HG02884 (cell line): Measurements from ENCODE around the gene CEBPE.

Source experiments
- ATAC-seq: cut with Tn5 transposase; IDR thresholded peaks from one replicate; pipeline ENCODE4 v1.9.1; 2021; ENCODE audit warnings: mild to moderate bottlenecking, moderate library complexity; ENCODE audit not compliant: unreplicated experiment

CEBPE gene

DNA sequence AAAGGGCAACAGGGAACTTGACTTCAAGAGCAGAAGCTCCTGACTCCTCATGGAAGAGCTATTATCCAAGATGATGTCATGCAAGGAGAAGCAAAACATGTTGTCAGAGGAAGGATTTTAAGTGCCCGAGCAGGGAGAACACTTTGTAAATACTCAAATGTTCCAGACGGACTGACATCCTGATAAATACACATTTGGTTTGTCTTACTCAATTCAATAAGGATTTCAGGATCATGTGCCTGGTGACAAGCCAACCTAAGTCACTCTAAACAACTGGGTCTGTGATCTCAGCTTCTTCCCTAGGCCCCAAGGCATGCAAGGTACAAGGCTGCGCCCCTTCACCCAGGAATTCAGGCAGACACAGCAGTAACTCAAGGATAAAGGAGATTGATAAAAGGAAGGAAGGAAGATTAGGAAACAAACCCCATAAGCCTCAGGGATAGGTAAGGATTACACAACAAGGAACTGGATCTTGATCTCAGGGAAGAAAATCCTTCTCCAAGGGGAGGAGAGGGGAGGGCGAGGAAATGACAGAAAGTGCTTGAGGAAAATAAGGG lies 26.8 kb upstream of the CEBPE start:
- no peak for ATAC-seq

DNA sequence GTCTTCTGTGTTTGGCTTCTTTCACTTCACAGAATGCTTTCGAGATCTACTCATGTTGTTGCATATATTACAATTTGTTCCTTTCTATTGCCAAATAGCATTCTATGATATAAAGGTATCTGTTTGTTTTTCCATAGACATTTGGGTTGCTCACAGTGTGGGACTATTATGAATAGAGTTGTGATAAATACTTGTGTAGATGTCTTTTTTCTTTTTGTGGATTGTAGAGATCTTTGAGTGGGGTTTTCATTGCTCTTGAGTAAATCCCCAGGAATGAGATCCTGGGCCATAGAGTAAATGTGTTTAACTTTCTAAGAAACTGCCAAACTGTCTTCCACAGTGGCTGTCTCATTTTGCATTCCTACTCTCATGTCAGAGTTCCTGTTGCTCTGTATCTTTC lies 24.9 kb upstream of the CEBPE start:
- ATAC-seq, result no peak

DNA sequence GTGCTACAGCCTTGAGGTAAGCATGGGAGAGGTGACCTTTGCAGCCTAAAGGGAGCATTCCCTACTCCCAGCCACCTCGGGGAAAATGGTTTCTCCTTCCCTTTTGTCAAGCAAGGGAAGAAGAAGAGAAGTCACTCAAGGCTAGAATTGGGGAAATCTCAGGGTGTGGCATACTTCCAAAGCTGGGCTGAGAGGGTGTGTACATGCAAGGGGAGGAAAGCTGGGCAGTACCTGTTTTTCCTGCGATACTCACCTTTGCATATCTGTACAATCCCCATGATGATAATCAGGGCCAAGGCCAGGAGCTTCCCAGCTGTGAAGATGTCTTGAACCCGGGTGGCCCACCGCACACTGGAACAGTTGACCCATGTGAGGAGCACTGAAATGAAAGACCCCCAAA lies 23.8 kb upstream of the CEBPE start:
- ATAC-seq, result no peak

DNA sequence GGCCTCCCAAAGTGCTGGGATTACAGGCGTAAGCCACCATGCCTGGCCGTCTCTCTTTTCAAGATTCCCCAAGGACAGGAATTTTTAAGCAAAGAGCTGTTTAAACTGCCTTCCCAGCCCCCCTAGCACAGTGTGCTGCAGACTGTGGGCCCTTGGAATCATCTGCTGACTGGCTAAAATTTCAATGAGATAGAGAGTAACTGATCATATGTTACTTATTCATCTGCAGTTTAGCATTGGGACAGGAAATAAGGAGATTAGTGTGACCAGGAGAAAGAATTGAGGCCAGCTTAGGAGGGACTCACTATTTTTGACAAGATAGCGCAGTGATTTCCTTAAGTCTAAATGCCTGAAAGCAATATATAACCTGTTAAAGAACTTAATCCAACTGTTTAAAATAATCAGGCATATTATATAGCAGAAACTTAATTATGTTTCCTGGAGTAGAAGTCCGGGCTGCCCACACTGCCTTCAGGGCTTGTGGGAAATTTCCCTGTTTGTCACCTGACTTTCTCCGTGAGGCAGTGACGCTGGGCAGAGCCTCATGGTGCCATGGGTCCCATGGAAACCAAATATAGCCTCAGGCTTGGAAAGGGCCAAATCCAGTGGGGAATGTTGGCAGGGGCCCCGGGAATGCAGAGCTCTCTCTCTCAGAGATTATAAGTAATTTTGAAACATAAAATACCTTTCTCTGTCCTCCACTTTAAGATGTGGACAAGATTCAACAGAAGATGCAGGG lies 22.8 kb upstream of the CEBPE start:
- no peak for ATAC-seq

DNA sequence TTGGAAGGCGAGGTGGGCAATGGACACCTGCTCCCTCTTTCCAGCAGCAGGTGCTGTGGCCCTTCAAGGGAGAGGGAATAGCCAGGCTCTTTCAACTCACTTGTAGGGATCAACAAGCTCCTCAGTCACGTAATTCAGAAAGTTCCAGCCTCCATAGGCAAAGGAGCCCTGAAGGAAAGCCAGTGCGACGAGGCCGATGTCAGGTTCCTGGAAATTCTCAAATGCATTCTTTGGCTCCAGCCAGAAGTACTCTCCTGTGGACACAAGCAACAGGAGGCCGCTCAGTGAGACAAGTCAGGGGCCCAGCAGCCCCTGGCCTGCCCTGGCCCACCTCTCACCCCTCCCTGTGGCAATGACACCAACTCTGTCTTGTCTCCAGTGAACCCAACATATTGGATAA lies 21.3 kb upstream of the CEBPE start:
- ATAC-seq, result no peak

DNA sequence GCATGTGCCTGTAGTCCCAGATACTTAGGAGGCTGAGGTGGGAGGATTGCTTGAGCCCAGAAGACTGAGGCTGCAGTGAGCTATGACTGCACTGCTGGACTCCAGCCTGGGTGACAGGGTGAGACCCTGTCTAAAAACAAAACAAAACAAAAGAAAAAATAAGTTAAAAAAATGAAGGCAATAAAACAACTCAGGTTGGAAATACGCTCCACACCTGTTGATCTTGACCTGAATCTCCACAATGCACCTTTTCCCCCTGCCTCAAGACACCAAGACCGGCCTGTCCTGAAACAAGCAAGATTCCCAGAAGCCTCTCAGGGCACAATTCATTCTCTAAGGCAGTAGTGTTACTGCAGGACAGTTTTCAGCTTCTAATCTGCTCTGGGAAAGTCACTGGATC lies 20.8 kb upstream of the CEBPE start:
- ATAC-seq, result no peak

DNA sequence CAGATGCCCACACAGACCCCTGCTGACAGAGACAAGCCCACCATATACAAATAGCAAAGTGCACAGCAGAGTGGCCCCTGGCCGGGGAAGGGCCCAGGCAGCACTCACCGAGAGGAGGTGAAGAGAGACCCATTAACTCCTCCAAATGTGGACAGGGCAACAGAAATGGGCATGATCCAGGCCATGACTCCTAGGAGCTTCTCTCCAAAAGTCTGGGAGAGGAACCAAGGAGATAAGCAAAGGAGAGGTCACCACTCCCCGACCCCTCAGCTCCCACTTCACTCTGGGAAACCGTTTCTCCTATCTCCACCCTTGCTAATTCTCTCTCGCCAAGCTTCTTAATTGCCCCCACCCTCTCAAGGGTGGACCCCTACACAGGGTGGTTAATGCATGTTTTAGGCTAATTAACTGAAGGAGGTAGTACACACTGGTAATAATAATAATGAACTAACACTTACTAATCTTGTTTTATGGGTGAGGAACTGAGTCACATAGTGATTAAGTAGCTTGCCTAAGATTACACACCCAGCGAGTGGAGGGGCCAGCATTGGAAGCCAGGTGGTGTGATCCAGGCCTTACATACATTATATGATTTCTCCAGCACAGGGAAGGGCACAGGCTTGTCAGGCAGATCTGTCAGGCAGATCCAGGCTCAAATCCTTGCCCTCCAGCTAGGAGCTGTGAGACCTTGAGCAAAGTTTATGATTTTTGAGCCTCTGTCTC lies 18.9 kb upstream of the CEBPE start:
- ATAC-seq, result no peak

DNA sequence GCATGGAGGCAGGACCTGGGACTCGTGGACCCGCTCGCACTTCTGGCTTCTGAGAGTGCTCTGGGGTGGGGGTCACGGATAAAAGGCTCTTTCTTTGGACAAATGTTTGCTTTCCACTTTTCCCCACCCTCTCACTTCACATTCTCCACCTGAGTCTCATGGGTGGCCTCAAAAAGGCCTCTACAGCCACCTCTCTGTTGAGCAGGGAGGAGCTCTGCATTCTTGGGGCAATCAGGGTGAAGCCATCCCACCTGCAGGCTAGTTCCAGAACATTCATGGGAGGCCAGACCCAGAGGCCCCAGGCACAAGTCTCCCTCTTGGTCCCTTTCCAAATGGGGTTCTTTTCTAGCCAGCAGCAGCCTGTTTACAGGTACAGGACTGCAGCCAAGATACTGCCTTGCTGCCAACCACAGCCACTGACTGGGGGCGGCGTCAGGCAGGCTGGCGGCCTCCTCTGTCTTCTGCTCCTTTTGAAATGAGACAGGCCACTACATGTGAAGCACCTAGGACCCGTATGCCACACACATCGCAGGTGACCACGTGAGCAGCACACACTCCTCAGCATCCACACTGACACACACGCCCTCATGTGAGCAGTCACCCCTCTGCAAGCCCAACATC lies 18.2 kb upstream of the CEBPE start:
- no peak for ATAC-seq

DNA sequence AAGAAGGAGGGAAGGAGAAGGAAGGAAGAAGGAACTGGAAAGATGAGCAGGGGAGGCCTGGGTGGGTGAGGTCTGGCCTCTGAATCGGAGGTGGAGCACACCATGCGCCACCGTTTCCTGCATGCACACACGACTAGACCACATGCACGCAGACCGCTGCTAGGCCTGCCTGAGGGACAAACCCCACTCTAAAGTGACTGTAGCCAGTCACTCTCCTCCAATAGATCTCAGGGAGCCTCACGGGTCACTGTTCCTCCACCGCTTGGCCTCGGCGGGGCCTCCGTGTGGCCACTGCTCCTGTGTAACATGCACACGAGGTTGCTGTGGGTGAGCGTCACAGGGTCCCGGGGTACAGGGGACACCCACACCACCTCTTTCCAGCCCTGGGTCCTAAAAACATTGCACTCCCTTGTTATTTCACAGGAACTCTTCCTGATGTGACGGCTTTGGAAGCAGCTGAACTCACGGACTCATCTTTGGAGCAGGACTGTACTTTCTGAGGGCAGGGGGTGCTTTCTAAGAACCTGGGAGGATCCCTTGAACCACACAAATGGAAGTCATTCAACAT lies 17.6 kb upstream of the CEBPE start:
- no peak for ATAC-seq

DNA sequence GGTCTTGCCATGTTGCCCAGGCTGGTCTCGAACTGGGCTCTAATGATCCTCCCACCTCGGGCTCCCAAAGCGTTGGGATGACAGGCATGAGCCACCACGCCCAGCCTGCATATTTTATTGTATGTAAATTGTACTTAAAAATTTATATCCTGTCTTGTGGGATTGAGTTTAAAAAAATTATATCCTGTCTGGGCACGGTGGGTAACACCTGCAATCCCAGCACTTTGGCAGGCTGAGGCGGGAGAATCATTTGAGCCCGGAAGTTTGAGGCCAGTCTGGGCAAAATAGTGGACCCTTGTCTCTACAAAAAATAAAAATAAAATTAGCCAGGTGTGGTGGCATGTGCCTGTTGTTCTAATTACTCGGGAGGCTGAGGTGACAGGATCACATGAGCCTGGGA lies 13.9 kb upstream of the CEBPE start:
- no peak for ATAC-seq

DNA sequence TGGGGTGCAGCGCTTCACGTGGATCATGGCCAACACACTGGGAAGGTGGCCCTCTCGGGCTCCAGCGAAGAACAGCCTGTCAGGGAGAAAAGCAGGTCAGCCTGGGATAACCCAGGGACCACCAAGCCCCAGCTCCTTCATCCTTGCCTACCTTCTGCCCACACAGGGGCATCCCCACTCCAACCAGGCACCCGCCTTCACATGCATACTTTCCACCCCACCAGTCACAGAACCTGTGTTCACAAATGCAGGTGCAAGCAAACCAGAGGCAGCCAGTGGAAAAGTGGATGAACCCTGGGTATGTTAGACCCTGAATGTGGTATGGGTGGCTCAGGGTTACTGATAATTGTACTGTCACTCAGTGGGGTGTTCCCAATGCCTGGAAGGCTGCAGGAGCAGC lies 12.4 kb upstream of the CEBPE start:
- ATAC-seq, result no peak

DNA sequence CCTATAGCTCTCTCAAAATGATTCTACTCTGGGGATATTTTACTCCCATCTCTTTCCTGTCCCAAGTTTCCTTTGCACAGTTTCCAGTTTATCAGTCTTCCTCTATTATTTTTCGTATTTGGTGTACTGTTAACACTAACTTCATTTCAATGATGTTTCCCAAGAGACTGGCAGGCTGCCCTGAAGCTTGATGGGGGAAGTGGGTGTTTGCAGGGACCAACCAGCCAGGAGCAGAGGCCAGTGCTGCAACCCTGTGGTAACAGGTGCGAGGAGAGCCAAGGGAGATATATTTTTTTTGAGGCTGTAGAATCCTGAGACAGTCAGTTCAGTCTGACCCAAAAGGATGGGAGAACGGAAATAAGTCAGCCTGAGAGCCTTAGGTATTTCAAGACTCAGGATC lies 11.8 kb upstream of the CEBPE start:
- ATAC-seq, result no peak

DNA sequence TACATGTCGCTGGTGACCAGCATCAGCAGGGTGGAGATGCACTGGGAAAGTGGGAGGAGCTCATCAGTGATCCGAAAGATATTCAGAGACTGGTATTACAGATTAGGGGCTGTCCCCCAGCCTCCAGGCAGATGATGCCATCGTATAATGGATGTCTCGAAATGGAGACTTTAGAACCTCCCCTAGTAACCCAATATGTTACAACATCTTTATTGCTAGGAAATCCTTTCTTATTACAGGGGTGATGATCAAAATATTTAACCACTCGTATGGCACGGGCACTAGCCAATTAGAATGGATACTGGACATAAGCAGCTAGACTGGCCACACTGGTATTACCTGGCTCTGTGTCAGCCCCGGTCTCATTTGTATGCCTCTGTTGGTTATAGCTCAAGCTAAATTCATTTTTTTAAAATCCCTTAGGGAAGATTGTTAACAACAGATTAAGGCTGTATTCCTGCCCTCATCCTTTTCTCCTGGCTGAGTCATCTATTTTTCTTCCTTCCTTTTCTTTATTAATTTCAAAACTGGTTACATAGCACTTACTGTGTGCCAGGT lies 10.8 kb upstream of the CEBPE start:
- no peak for ATAC-seq

DNA sequence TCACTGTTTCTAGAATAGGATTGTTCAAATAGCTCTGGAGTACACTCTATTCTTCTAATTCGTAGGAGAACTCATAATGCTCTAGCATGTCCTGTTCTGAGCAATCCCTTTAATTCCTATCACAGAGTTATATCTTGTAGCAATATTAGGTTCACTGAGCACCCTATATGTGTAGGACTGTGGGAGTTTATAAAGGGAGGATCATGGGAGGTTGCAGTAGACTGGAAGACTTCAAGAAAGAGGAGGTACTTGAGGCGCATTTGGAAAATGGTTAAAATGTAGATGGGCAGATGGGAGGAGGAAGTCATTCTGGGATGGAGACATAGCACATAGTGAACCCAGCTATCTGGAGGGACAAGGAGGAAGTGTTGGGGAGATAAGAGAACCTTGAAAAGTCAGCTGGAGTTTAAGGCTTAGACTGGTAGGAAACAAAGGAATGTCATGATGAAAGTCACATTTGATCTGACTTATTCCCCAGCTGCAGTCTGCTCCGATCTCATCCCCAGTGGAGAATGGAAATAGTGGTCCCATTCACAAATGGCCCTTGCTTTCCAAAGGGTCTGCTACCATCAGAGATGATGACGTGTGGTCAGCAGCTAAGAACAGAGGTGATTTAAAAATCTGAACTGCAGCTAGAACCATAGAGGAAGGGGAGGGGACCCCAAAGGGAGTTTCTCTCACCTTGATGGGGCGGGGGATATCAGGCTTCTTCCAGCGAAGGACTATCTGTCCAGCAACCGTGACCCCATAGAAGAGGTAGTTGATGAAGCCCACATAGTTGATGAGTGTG lies 10.1 kb upstream of the CEBPE start:
- no peak for ATAC-seq

DNA sequence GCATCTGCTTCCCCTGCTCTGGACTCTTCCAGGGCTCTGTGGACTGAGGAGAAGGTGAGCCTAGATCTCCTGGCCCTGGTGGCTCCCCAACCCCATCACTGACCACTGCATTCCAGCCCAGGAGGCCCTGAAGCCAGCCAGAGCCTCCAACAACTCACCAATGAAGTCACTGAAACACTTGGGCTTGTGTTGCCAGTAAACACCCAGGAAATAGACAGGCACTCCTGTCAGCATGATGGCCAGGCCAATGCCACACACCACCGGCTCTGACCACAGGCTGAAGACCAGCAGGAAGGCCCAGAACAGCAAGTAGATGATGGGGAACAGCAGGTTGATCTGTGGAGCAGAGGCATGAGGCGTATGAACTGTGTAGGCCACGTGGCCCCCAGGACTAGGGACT lies 8.8 kb upstream of the CEBPE start:
- no peak for ATAC-seq

DNA sequence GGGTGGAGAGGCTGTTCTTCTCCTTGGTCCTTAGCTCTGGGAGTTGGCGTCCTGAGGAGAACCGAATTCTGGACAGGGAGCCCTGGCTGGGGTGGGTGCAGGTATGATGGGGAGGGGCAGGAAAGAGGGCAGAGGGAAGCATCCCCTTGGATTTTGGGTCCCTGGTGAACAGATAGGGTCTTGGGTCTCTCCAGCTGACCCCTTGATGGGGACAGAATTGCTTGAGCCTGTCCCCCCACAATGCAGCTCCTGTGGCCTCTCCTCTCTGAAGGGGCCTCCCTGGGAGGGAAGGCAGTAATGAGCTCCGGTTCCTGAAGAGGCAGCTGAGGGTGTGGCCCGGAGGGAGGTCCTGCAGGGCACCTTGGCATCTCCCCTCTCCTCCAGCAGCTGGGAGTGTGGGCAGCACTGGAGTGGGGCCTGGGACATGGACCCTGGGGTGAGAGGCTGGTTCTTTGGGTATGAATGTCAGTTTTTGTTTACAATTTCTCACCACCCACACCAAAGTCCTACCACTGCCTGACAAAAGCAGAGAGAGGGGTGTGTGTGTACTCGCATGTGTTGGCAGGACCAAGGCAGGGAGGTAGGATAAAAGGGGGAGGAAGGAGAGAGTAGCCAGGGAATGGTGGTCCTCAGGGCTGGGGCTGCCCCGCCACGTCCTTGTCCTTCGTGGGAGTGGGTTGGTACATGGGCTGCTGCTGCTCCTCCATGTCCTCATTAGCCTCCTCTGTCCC lies 7.7 kb upstream of the CEBPE start:
- ATAC-seq, result no peak

DNA sequence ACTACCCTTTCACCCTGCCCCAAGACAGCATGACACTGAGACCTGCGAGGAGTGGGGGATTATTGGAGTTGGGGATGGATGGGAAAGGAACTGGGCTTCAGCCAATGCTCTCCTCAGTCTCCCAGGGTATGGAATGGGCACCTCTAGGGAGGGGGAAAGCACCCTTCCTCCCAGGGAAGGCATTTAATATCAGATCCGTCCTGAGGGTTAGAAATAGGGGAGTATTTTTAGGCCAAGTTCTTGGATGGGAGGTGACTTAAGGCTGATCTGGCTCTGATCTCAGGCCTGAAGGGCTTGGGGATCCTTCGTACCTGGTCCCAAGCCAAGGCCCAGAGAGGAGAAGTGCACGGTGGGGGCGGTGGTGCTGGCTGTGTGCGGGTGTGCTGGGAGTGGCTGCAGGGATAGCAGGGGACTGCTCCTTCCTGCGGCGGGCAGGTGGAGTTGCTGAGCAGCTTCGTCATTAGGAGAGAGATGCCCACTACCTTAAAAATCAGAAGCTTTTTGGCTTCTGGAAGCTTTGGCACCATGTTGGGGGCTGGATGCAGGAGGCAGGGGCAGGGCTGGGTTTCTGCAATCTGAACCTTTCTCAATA lies 7.0 kb upstream of the CEBPE start:
- no peak for ATAC-seq

DNA sequence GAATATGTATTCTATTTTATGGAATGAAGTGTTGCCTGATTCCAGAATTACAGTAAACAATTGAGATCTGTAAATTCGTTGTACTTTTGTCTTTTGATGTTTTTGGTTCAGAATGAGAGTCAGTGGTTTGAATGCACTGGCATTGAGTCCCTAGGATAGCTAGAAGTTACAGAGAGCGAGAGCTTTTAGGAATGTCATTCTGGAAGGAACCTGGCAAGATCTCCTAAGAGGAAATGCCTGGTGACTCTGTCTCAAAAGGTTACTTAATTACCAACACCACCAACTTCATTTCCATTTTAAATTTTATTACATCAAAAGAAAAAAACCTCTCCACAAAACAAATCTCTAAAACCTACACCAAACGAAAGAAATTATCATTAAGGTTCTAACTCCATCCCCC lies 6.0 kb upstream of the CEBPE start:
- no peak for ATAC-seq

DNA sequence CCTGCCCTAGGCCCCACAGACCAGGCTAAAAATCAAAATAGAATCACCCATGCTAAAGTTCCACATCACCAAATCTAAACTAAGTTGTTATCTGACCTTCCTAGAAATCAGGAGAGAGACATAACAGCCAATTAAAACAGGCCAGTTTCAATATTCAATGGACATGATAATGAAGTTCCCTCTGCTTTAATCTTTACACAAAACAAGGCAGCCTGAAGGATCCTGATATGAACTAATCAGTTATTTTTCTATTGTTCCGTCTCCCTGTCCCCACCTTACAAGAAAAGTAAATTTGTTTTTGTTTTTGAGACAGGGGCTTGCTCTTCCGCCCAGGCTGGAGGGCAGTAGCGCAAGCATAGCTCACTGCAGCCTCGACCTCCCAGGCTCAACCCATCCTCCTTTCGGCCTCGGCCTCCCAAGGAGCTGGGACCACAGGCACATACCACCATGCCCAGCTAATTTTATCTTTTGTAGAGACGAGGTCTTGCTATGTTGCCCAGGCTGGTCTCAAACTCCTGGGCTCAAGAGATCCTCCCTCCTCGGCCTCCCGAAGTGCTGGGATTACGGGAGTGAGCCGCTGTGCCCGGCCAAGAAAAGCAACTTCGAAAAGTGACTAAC lies 5.4 kb upstream of the CEBPE start:
- ATAC-seq, result no peak
